Measurements from ENCODE around the gene TMEM63A.

DNA sequence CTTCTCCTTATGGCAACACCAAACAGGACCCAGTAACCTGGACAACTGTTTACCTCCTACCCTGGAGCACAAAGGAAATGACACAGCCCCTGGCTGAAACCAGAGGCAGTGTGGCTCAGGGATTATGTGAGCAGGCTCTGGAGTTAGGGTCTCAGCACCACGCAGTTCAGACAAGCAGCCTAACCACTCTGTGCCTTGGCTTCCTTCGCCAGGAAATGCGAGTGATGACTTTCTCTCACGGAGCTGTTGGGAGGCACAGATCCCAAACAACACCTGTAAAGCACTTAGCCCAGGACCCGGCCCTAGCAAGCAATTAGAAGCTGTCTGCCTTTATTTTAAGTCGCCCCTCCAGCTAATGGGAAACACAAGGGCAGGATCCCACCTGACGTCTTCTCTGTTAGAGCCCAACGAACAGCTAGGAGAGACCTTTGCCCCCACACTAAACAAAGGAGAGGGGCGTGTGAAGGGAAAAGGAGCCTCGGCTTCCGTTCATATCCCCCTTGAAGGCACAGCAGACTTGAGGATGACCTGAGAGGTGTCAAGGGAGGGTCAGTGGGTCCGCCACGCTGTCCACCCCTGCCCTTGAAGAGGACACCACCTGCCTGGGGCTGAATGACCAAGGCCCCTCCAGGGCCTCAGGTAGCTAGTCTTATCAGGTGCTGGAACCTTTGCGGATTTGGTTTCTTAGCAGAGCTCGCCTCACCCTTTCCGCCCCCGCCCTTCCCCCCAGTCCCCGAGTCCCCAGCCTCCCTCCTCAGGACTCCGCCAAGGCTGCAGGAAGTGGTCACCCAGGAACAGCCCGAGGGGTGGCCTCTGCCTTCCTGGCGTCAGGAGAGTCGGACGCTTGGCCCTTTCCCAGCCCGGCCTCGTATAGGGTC lies 860 bp downstream of the TMEM63A start:
- no peak for TF ChIP-seq CTCF (IDR thresholded peaks at IDR 0.05; ENCODE audit: poor library complexity, severe bottlenecking)
- TF ChIP-seq POLR2AphosphoS5 (IDR thresholded peaks at IDR 0.05) = no peak
- TF ChIP-seq TAF1 (IDR thresholded peaks at IDR 0.05; ENCODE audit: low read depth) = no peak
- no peak for TF ChIP-seq EZH2 (IDR thresholded peaks at IDR 0.05; ENCODE audit: borderline replicate concordance, insufficient read depth, low read length, poor library complexity, severe bottlenecking)
